Lower leg skin (tissue), 3 donors: ENCODE data around the gene XYLT1.

ENCODE experiments used
- POLR2A ChIP-seq, 2 donors: fragments of 450-650 bp; IDR thresholded peaks; one replicate each; pipeline ENCODE4 v1.6.1; 2016 to 2017; ENCODE audit warnings: antibody characterized with exemption in 2 of 2, mild to moderate bottlenecking in 1 of 2, moderate library complexity in 1 of 2
- TF ChIP-seq, protein P1 (sequence below), 3 donors: fragments of 450-650 bp; IDR thresholded peaks; one replicate each; pipeline ENCODE4 v1.5.1; 2016; ENCODE audit warnings: antibody characterized with exemption in 3 of 3, mild to moderate bottlenecking in 3 of 3, moderate library complexity in 2 of 3

DNA sequence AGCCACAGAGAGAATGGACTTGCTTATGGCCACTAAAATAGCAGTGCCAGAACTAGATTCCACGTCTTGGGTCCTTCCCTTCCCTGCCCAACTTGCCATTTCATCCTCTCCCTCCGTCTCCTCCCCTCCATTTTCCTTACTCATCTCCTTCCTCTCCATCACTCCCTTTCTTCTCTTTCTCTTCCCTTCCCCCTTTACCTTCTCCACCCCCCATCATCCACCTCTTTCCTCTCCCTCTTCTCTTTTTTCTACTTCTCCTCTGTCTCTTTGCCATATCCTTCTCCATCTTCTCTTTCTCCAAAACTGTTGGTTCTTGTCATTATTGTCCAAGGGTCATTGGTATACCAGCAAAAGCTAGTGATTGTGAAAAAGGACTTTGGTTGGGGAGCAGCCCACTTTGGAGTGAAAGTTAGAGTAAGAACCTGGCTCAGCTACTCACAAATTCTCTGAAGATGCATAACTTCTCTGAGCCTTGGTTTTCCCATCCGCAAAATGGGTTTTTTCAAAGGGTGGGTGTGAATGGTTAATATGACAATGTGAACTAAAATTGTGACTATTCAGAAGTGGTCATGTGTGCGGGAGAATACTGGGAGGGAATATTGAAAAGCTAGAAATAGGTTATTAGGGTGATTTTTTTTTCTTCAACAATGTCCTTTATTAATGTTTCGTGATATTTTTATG lies 393.8 kb downstream of the XYLT1 start:
- TF ChIP-seq, protein P1, sequence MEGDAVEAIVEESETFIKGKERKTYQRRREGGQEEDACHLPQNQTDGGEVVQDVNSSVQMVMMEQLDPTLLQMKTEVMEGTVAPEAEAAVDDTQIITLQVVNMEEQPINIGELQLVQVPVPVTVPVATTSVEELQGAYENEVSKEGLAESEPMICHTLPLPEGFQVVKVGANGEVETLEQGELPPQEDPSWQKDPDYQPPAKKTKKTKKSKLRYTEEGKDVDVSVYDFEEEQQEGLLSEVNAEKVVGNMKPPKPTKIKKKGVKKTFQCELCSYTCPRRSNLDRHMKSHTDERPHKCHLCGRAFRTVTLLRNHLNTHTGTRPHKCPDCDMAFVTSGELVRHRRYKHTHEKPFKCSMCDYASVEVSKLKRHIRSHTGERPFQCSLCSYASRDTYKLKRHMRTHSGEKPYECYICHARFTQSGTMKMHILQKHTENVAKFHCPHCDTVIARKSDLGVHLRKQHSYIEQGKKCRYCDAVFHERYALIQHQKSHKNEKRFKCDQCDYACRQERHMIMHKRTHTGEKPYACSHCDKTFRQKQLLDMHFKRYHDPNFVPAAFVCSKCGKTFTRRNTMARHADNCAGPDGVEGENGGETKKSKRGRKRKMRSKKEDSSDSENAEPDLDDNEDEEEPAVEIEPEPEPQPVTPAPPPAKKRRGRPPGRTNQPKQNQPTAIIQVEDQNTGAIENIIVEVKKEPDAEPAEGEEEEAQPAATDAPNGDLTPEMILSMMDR (IDR thresholded peaks at IDR 0.05), result no peak
- TF ChIP-seq POLR2A (IDR thresholded peaks at IDR 0.05), result no peak
